ENCODE measurements around the gene PRDM1. TPM values are rescaled to one million over a fixed set of nuclear protein-coding genes. Genes with fewer than 3 reads are reported as not detected.

Gene PRDM1
- total and polyA plus RNA-seq, 12 donors: 0.32 to 11.2 (median 1.9) TPM

- Histone ChIP-seq H3K27ac (no peak overlapping the region), H3K36me3 (no peaks in the 10 kb centered on the region), H3K4me3 (no peak overlapping the region), H3K27me3 (peaks cover 0 to 4% (median 0%) of the 10 kb centered on the region in 7 donors), H3K4me1 (peaks cover 0 to 15% (median 0%) of the 10 kb centered on the region in 9 donors), H3K9me3 (no peaks in the 10 kb centered on the region)
- no peak for DNase-seq
- no peak for TF ChIP-seq CTCF (IDR thresholded peaks at IDR 0.05)
- ATAC-seq: no peak
- intact Hi-C loops (cut with DNase I): no loop called here
- WGBS, 2 donors: 86 to 90% methylated on average over 6 of the region's 6 CpGs
Measured at GRCh38 chr6:106122938-106123656, 37.0 kb downstream of the PRDM1 start.

- Histone ChIP-seq H3K27ac (no peak overlapping the region), H3K27me3 (peaks cover 0 to 4% (median 0%) of the 10 kb centered on the region in 7 donors), H3K36me3 (no peaks in the 10 kb centered on the region), H3K9me3 (no peaks in the 10 kb centered on the region), H3K4me3 (no peak overlapping the region), H3K4me1 (peaks cover 0 to 8% (median 0%) of the 10 kb centered on the region in 9 donors)
- DNase-seq (no peak), ATAC-seq (no peak)
- intact Hi-C loops (cut with DNase I): no loop called here
- 76 to 80% methylated on average over 4 of the region's 4 CpGs for WGBS, 2 donors
- no peak for TF ChIP-seq CTCF (IDR thresholded peaks at IDR 0.05)
Measured at GRCh38 chr6:106124015-106124414, 37.9 kb downstream of the PRDM1 start.

GRCh38 chr6:106124437-106125430 lies 38.6 kb downstream of the PRDM1 start:
- intact Hi-C loops (cut with DNase I): no loop called here
- no peak for DNase-seq
- ATAC-seq: no peak
- no peak for TF ChIP-seq CTCF (IDR thresholded peaks at IDR 0.05)
- peaks cover 0 to 8% (median 0%) of the 10 kb centered on the region in 9 donors for H3K4me1 ChIP-seq
- no peaks in the 10 kb centered on the region for H3K36me3 ChIP-seq
- H3K27ac ChIP-seq: no peak overlapping the region
- H3K27me3 ChIP-seq: peaks cover 0 to 4% (median 0%) of the 10 kb centered on the region in 7 donors
- WGBS, 2 donors: 81 to 83% methylated on average over 10 of the region's 10 CpGs
- H3K4me3 ChIP-seq: no peak overlapping the region
- no peaks in the 10 kb centered on the region for H3K9me3 ChIP-seq

- H3K27ac ChIP-seq: no peak overlapping the region
- H3K4me3 ChIP-seq: no peak overlapping the region
- DNase-seq: no peak
- ATAC-seq: no peak
- H3K4me1 ChIP-seq: peaks cover 0 to 9% (median 0%) of the 10 kb centered on the region in 9 donors
- no peaks in the 10 kb centered on the region for H3K36me3 ChIP-seq
- H3K27me3 ChIP-seq: peaks cover 0 to 4% (median 0%) of the 10 kb centered on the region in 7 donors
- no peak for TF ChIP-seq CTCF (IDR thresholded peaks at IDR 0.05)
- H3K9me3 ChIP-seq: no peaks in the 10 kb centered on the region
- intact Hi-C loops (cut with DNase I): no loop called here
- WGBS, 2 donors: 88 to 91% methylated on average over 11 of the region's 11 CpGs
Measured at GRCh38 chr6:106125925-106126435, 39.8 kb downstream of the PRDM1 start.

Data from heart right ventricle (tissue), 16 donors.